ENCODE data around the gene TPCN2. TPM values are rescaled to one million over a fixed set of nuclear protein-coding genes. Genes with fewer than 3 reads are reported as not detected.

The TPCN2 gene
- total RNA-seq, 6 experiments from 2014 or later: 10.7 to 27.2 (median 15.6) TPM

- Histone ChIP-seq H3K27me3 (no peaks in the 10 kb centered on the region), H3K4me1 (no peaks in the 10 kb centered on the region), H3K27ac (no peak overlapping the region), H3K4me3 (no peak overlapping the region), H3K36me3 (no peaks in the 10 kb centered on the region), H3K9me3 (no peaks in the 10 kb centered on the region)
- DNase-seq (no peak), ATAC-seq (no peak)
- intact Hi-C loops (cut with DNase I): no loop called here
- TF ChIP-seq POLR2A (IDR thresholded peaks at IDR 0.05) (no peak), CTCF (IDR thresholded peaks at IDR 0.05) (no peak)
- WGBS (ENCODE audit: insufficient coverage, low coverage, low lambda C conversion rate, missing lambda C conversion rate): 87% methylated on average over 8 of the region's 10 CpGs
Observed at GRCh38 chr11:69017951-69018350, 30.8 kb upstream of the TPCN2 start.

- H3K4me1 ChIP-seq: no peaks in the 10 kb centered on the region
- 66% methylated on average over 4 of the region's 13 CpGs for WGBS (ENCODE audit: insufficient coverage, low coverage, low lambda C conversion rate, missing lambda C conversion rate)
- DNase-seq: no peak
- TF ChIP-seq POLR2A (IDR thresholded peaks at IDR 0.05) (no peak), CTCF (IDR thresholded peaks at IDR 0.05) (no peak)
- H3K36me3 ChIP-seq: no peaks in the 10 kb centered on the region
- intact Hi-C loops (cut with DNase I): no loop called here
- H3K9me3 ChIP-seq: no peaks in the 10 kb centered on the region
- ATAC-seq: no peak
- no peak overlapping the region for H3K4me3 ChIP-seq
- H3K27ac ChIP-seq: no peak overlapping the region
- H3K27me3 ChIP-seq: no peaks in the 10 kb centered on the region
Observed at GRCh38 chr11:69018924-69019323, 29.8 kb upstream of the TPCN2 start.

- DNase-seq (no peak), ATAC-seq (no peak)
- 81% methylated on average over 4 of the region's 10 CpGs for WGBS (ENCODE audit: insufficient coverage, low coverage, low lambda C conversion rate, missing lambda C conversion rate)
- intact Hi-C loops (cut with DNase I): no loop called here
- Histone ChIP-seq H3K9me3 (no peaks in the 10 kb centered on the region), H3K27ac (no peak overlapping the region), H3K36me3 (no peaks in the 10 kb centered on the region), H3K4me3 (no peak overlapping the region), H3K4me1 (peaks cover 0 to 2% (median 0%) of the 10 kb centered on the region in 4 donors), H3K27me3 (no peaks in the 10 kb centered on the region)
- TF ChIP-seq POLR2A (IDR thresholded peaks at IDR 0.05) (no peak), CTCF (IDR thresholded peaks at IDR 0.05) (no peak)
Observed at GRCh38 chr11:69022260-69022659, 26.5 kb upstream of the TPCN2 start.

GRCh38 chr11:69024509-69024908 lies 24.2 kb upstream of the TPCN2 start:
- no CpG with 5 or more reads among the region's 6 CpGs for WGBS (ENCODE audit: insufficient coverage, low coverage, low lambda C conversion rate, missing lambda C conversion rate)
- ATAC-seq: no peak
- no peaks in the 10 kb centered on the region for H3K27me3 ChIP-seq
- H3K27ac ChIP-seq: no peak overlapping the region
- no peak for DNase-seq
- no peak for TF ChIP-seq CTCF (IDR thresholded peaks at IDR 0.05)
- H3K36me3 ChIP-seq: no peaks in the 10 kb centered on the region
- intact Hi-C loops (cut with DNase I): no loop called here
- peaks cover 0 to 11% (median 4%) of the 10 kb centered on the region in 4 donors for H3K4me1 ChIP-seq
- H3K4me3 ChIP-seq: no peak overlapping the region
- H3K9me3 ChIP-seq: no peaks in the 10 kb centered on the region
